HK-2 (cell line): ENCODE measurements around the gene GRIN2C.
"Not testable (repeated sequence)": the region's sequence is repeated elsewhere in the genome, so short reads cannot be mapped to it uniquely, and the experiment has no call there.

Source experiments
- DNase-seq: peaks from one replicate; pipeline ENCODE4 v3.0.0-alpha.2; 2018; ENCODE audit not compliant: unreplicated experiment

The GRIN2C gene

GRCh38 chr17:74859459-74860228, at the start of gene GRIN2C:
Gene GRIN2C, minus strand, starts transcription at chr17:74859885. Its CDS starts 4,793 bp downstream, at chr17:74855092.
- no peak for DNase-seq

DNA sequence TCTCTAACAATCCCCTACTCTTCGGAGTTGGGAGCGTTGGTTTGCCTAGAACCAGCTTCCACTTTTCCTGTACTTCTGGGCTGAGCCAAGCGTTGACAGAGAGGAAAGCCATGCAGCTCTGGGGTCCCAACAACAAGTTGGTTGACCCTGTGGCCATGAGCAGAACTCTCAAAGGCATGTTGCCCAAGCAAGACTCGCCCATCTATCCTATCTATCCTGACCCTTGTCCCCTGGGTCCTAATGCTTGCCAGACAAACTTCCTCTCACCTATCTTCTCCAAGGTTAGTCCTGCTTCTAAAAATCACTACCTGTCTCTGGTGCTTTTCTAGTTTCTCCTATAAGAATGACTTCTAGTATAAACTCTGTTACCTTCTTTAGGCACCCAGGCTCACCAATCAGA, 49.4 kb upstream of the GRIN2C start:
- DNase-seq = not testable (repeated sequence)

DNA sequence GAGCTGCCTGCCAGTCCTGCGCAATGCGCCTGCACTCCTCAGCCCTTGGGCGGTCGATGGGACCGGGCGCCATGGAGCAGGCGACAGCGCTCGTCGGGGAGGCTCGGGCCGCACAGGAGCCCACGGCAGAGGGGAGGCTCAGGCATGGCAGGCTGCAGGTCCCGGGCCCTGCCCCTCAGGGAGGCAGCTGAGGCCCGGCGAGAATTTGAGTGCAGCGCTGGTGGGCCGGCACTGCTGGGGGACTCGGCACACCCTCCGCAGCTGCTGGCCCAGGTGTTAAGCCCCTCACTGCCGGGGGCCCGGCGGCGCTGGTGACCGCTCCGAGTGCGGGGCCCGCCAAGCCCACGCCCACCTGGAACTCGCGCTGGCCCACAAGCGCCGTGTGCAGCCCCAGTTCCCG, 47.3 kb upstream of the GRIN2C start:
- DNase-seq = no peak

DNA sequence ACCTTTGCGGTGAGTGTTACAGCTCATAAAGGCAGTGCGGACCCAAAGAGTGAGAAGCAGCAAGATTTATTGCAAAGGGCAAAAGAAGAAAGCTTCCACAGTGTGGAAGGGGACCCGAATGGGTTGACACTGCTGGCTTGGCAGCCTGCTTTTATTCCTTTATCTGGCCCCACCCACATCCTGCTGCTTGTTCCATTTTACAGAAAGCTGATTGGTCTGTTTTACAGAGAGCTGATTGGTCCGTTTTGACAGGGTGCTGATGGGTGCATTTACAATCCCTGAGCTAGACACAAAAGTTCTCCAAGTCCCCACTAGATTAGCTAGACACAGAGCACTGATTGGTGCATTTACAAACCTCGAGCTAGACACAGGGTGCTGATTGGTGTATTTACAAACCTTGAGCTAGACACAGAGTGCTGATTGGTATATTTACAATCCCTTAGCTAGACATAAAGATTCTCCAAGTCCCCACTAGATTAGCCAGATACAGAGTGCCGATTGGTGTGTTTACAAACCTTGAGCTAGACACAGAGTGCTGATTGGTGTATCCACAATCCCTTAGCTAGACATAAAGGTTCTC, 46.6 kb upstream of the GRIN2C start:
- not testable (repeated sequence) for DNase-seq

DNA sequence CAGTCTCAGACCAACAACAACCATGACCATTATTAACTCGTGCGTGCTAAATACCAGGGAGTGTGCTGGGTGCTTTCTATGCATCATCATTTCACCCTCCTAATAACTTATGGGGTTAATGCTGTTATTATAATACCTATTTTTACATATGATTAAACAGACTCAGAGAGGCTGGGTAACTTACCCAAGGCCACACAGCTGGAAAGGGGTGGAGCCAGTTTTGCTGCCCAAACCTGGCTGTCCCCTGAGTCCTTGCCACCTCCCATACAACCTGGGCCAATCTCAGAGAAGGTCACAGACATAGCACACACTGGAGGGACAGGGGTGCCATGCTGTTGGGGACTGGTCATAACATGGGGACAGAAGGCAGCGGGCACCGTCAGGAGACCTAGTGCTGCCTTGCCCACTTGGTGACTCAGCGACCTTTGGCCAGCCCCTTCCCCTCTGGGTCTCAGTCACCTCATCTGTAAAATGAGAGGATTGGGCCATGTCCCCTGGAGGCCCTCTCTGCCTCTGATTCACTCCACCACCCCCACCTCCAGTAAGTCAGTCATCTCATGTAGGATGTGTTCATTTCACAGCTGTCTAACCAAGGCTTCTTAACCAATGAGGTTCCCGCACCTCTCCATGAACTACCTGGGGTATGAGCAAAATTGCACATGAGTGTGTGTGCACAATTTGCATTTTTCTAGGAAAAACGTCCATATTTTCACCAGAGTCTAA, 45.2 kb upstream of the GRIN2C start:
- no peak for DNase-seq

GRCh38 chr17:74903671-74904070, 44.0 kb upstream of the GRIN2C start:
- DNase-seq = no peak

DNA sequence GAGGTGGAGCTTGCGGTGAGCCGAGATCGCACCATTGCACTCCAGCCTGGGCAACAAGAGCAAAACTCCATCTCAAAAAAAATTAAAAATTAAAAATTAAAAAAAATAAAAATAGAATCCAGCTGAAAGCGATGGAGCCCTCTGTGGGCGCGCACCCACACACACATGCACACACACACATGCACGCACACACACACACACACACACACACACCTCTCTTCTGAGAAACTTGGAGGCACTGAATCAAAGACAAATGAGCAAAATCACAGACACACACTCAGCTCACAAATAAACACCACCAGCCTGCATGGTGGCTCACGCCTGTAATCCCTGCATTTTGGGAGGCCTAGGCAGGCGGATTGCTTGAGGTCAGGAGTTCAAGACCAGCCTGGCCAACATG, 43.3 kb upstream of the GRIN2C start:
- DNase-seq = no peak

DNA sequence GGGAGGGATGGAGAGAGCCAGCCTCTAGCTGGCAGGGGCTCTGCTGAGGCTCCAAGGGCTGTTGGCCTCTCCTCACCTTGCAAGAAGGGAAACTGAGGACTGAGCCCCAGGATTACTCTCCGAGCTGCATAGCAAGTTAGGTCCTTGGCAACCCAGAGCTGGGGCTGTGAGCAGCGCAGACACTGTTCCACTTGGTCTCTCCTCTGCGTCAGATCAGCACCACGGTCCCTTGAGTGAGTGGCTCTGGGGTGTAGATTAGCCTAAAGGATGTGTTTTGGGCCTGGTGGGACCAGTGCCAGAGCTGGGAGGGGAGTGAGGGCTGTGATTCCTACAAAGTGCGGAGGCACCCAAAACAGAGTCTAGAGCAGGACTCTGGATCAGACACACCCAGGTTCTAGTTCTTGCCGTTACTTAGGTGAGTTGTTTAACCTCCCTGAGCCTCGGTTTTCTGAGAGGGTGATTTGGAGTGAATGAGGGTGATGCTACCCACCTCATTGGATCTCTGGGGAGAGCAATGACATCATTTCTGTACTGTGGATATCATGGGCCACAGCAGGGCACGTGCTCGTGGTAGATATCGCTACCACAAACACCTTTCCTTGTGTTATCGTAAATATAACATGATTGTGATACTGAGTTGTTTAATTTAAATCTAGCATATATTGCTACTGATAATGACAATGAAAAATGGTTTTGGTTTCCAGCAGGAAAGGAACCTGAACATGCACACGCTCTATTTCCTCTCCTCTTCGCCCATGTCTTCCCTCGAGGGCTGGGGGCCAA, 41.9 kb upstream of the GRIN2C start:
- no peak for DNase-seq

DNA sequence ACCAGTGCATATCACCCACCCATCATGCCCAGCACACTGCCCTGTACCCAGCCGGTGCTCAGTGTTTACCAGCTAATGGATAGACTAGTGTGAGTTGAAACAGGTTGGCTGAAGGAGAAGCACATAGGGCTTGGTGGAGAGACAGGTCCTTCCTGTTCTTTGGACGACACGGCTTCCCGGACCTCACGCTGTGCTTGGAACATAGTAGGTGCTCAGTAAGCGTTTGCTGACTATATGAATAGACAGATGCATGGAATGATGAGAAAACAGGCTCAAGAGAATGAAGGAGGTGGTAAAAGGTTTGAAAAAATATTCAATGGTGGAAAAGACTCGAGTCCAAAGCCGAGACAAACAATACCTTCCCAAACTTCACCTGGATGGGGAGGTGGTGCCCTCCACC, 40.5 kb upstream of the GRIN2C start:
- no peak for DNase-seq

- DNase-seq = no peak
Observed at GRCh38 chr17:74898376-74898946, 38.8 kb upstream of the GRIN2C start.

DNA sequence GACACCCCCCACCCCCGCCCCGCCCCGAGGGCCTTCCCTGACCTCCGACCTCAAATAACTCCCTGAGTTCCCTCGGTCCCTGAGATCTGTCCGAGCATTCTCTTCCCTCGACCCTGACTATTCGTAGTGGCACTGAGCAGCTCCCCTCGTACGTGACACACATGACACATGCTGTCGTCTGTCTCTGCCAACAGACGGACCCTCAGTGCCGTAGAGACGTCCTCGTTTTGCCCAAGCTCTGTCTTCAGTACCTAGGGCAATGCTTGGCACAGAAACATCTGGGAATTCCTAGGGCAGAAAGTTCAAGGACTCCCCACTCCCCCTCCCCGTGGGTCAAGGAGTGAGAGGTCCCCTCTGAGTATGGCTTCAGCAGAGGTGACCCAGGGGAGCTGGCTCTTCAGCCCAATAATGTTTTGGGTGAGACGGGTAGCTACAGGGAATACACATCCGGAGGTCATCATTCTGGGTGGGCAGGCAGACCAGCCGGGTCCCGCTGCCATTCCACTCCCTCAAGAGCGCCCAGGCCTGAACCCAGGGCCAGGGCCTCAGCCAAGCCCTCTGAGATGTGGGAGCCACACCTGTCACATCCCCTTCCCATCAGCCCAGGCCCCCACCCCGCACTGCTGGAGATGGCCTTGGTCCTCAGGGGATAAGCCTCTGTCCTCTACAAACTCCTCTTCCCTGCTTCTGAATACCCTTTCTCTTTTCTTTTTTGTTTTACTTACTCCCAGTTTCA, 34.4 kb upstream of the GRIN2C start:
- DNase-seq = no peak

DNA sequence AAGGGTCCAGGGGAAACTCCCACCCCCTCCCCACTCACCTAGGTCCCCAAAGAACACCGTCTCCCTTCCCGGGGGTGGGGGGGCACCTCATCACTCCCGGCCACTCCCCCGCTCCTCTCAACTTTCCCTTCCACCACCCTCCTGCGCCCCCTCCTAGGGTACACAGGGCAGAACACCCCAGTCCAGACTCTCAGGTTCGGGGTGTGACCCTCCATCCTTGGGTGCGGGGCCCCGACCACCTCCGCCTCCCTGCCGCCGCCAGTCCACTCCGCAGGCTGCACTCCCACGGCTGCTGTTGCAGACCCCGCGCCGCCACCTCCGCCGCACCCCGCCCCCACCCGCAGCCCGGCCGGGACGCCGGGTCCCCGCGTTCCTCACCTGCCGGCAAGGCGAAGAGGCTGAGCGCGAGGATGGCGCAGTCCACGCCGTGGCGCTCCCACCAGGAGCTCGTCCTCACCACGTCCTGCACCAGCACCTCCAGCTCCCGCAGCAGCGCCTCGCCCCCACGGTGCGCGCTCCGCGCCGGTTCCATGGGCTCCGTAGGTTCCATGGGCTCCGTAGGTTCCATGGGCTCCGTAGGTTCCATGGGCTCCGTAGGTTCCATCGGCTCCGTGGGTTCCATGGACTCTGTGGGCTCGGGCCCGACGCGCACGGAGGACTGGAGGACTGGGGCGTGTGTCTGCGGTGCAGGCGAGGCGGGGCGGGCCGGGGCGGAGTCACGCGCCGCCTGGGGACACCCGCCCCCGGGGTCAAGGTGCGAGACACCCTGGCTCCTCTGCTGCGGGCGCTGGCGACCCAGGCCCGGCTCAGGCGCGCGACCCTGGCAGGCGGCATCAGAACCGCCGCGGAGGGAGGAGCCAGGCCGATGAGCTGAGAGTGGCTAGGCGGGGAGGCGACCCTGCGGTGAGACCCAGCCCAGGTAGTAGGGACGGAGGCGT, 33.6 kb upstream of the GRIN2C start, which contains the start of gene FADS6:
TSS of gene FADS6 (minus strand) at position 660 of the 938 bp plus-strand sequence. CDS start at position 622, 38 bp downstream.
- DNase-seq = no peak

DNA sequence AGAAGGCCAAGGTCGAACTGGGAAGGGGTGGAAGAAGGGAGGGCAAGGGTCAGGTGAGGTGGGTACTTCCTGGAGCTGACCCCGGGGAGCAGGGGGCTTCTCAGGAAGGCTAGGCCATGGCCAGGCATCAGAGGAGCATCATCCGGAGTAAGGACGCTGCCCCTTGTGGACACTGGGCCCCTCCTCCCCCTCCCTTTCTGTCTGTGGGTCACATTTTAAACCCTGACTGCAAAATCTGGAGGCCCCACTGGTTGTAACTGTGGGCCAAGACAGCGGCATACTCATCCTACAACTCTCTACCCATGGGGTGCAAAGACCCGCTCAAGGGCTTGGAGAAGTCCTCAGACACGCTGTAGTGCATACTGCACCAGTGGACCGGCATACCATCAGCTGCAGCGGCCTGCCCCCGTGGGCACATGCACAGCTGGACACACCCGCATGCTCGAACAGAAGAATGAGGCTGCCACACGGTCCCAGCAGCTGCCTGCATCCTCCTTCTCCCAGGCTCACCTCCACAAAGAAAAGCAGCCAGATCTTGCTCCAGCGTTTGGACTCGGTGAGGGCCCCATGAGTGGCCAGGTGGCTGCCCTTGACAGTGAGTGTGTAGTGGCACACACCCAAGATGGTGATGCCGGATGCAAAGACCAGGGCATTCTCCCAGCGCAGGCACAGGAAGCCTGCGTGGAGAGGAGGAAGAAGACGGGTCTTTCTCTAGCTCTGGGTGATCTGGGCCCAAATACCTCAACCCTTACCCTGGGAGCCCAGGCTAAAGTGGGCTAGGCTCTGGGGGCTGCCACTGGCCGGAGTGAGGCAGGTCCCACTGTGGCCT, 32.5 kb upstream of the GRIN2C start:
- DNase-seq = no peak

DNA sequence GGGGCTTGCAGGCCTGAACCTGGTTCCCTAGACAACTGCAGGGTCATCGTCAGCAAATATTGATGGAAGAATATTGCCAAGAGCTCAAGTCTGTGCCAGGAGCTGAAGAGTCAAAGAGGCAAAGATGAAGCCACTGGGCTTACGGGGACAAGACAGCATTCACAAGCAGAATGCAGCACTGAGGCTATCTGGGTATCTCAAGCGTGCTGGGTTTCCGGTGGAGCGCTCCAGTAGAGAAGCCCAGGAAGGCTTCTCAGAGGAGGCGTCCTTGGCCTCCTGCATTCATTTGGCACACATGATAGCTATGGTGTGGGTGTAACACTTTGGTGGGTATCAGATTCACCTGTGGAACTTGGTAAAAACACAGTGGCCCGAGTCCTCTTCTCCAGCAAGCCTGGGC, 30.9 kb upstream of the GRIN2C start:
- no peak for DNase-seq

DNA sequence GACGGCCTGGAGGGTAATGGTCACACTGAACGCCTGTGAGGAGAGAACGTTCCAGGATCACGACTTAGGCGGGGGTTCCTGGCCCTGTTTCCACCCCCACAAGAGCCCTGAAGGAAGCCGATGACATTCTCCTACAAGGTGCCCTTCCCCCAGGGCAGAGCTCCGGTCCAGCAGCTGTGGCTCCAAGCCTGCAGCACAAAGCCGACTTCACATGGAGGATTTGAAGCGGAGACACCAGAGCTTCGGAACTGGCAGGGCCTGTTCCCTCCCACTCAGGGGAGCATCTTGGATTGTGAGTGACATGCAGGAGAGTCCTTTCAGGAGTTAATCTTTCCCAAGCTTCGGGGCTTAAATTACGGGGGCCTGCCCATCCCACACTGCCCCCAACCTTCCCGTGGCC, 28.8 kb upstream of the GRIN2C start:
- DNase-seq = no peak

- DNase-seq = no peak
Observed at GRCh38 chr17:74883241-74883745, 23.6 kb upstream of the GRIN2C start.

GRCh38 chr17:74882517-74883240, 23.0 kb upstream of the GRIN2C start:
- no peak for DNase-seq

DNA sequence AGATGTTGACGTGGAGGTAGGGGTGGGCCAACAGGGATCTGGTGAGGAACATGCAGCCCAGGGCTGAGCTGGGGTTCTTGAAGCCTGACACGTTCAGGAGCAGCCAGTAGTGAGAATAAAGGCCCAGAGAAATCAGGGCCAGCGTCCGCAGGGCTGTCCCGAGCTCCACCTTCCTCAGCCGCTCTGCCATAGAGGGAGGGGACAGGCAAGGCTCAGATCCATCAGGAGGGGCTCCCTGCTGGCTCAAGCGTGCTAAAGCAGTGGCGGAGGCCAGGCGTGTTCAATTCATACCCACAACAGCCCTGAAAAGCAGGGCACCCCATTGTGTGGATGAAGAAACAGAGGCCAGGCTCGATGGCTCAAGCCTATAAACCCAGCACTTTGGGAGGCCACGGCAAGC, 21.4 kb upstream of the GRIN2C start:
- DNase-seq = no peak
